Measurements from ENCODE around the gene PDK4. TPM values are rescaled to one million over a fixed set of nuclear protein-coding genes. Genes with fewer than 3 reads are reported as not detected.

The PDK4 gene
- total RNA-seq, 1 donor from 2014 or later = 0.53 TPM

DNA sequence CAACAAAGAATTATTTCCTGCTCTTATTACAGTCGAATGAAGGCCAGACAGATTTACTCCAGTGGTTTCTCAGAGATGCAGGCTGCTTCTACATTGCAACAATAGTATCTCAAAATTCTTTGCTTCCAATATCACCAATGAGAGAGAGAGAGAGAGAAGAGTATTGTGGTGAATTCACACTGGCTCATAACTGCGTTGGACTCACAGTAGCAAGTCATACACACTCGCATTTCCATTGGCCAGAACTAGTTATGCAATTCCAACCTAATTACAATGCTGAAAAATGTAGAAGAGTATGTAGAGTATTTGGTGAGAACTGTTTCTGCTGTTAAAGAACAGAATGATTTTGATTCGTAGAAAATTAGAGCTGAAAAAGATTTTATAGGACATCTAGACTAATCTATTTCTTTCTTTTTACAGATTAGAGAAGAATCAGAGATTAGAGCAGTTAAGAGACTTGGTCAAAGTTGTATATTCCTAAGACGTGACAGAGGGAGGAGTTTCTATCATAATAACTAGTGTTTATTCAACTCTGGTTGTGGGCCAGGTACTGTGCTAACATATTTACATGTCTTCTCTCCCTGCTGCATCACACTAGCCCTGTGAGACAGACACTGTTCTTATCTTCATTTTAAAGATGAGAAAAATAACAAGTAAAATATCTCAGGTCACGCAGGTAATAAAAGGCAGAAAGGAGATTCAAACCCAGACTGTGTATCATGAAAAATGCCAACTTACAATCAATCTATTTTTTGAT is 34.6 kb upstream of the PDK4 start:
- TF ChIP-seq, protein P1, sequence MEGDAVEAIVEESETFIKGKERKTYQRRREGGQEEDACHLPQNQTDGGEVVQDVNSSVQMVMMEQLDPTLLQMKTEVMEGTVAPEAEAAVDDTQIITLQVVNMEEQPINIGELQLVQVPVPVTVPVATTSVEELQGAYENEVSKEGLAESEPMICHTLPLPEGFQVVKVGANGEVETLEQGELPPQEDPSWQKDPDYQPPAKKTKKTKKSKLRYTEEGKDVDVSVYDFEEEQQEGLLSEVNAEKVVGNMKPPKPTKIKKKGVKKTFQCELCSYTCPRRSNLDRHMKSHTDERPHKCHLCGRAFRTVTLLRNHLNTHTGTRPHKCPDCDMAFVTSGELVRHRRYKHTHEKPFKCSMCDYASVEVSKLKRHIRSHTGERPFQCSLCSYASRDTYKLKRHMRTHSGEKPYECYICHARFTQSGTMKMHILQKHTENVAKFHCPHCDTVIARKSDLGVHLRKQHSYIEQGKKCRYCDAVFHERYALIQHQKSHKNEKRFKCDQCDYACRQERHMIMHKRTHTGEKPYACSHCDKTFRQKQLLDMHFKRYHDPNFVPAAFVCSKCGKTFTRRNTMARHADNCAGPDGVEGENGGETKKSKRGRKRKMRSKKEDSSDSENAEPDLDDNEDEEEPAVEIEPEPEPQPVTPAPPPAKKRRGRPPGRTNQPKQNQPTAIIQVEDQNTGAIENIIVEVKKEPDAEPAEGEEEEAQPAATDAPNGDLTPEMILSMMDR (IDR thresholded peaks at IDR 0.05; ENCODE audit: insufficient read depth, low read length, severe bottlenecking) = no peak
- DNase-seq (ENCODE audit: low read depth) (no peak), FAIRE-seq (no peak)
- H3K36me3 ChIP-seq (ENCODE audit: control insufficient read depth, insufficient read depth, low read length) = no peaks in the 10 kb centered on the region
- H3K4me3 ChIP-seq (ENCODE audit: low read depth, low read length) = no peak overlapping the region
- no peaks in the 10 kb centered on the region for H3K27me3 ChIP-seq (ENCODE audit: control insufficient read depth, insufficient read depth, low read length)

- no peaks in the 10 kb centered on the region for H3K27me3 ChIP-seq (ENCODE audit: control insufficient read depth, insufficient read depth, low read length)
- TF ChIP-seq, protein P1 (IDR thresholded peaks at IDR 0.05; ENCODE audit: insufficient read depth, low read length, severe bottlenecking) = no peak
- no peak for FAIRE-seq
- H3K4me3 ChIP-seq (ENCODE audit: low read depth, low read length) = no peak overlapping the region
- DNase-seq (ENCODE audit: low read depth) = no peak
- no peaks in the 10 kb centered on the region for H3K36me3 ChIP-seq (ENCODE audit: control insufficient read depth, insufficient read depth, low read length)
Measured at GRCh38 chr7:95628831-95629439, 32.6 kb upstream of the PDK4 start.

GRCh38 chr7:95623788-95624187 is 27.5 kb upstream of the PDK4 start:
- Histone ChIP-seq H3K36me3 (ENCODE audit: control insufficient read depth, insufficient read depth, low read length) (no peaks in the 10 kb centered on the region), H3K4me3 (ENCODE audit: low read depth, low read length) (no peak overlapping the region), H3K27me3 (ENCODE audit: control insufficient read depth, insufficient read depth, low read length) (no peaks in the 10 kb centered on the region)
- TF ChIP-seq, protein P1 (IDR thresholded peaks at IDR 0.05; ENCODE audit: insufficient read depth, low read length, severe bottlenecking) = no peak
- FAIRE-seq (no peak), DNase-seq (ENCODE audit: low read depth) (no peak)

DNA sequence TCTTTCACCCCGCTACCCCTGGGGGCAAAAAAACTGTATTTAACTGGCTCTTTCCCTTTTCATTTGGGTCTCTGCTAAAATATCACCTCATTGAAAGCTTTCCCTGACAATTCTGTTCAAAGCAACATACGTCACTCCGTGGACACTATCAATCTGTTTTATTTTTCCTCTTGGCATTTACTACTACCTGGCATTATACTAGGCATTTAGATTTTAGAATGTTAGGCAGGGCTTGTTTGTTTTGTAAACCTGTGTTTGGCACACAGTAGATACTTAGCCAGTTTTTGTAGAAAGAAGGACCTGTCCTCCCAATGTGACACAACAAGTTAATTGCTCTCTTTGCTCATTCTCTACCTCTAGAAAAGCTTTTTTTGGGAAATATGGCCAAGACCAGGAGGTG is 26.5 kb upstream of the PDK4 start:
- TF ChIP-seq, protein P1 (IDR thresholded peaks at IDR 0.05; ENCODE audit: insufficient read depth, low read length, severe bottlenecking) = no peak
- H3K4me3 ChIP-seq (ENCODE audit: low read depth, low read length) = no peak overlapping the region
- FAIRE-seq = no peak
- no peak for DNase-seq (ENCODE audit: low read depth)
- H3K36me3 ChIP-seq (ENCODE audit: control insufficient read depth, insufficient read depth, low read length) = no peaks in the 10 kb centered on the region
- no peaks in the 10 kb centered on the region for H3K27me3 ChIP-seq (ENCODE audit: control insufficient read depth, insufficient read depth, low read length)

DNA sequence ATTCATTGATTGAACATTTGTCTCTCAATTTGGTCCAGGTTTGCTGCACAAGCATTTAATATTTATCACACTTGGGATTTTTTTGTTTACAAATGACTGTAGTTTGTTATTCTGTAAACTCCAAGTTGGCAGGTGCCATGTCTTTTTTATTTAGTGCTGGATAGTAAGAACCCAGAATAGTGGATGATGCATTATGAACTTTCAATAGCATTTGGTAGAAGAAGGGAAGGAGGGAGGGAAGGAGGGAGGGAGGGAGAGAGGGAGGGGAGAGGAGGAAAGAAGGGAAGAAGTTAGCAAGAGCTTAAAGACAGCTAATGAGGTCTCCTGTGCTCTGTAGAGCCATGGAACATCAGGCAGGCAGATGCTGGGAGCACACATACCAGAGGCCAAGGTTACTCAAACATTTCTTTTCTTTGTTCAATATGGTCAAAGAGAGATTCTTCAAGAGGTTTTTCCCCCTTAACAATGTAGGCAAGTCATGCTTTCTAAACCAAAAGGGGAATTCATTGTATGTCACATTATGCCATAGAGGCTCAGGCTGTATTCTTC is 25.8 kb upstream of the PDK4 start:
- TF ChIP-seq, protein P1 (IDR thresholded peaks at IDR 0.05; ENCODE audit: insufficient read depth, low read length, severe bottlenecking) = no peak
- no peak for FAIRE-seq
- no peaks in the 10 kb centered on the region for H3K36me3 ChIP-seq (ENCODE audit: control insufficient read depth, insufficient read depth, low read length)
- no peak for DNase-seq (ENCODE audit: low read depth)
- H3K4me3 ChIP-seq (ENCODE audit: low read depth, low read length) = no peak overlapping the region
- no peaks in the 10 kb centered on the region for H3K27me3 ChIP-seq (ENCODE audit: control insufficient read depth, insufficient read depth, low read length)
